Stromal cell of bone marrow (primary cell): ENCODE measurements around the gene SEC24A.
"Not testable (repeated sequence)": the region's sequence is repeated elsewhere in the genome, so short reads cannot be mapped to it uniquely, and the experiment has no call there.

Experiments
- DNase-seq: peaks from one replicate; pipeline ENCODE4 v3.0.0-alpha.2; 2012; ENCODE audit warnings: low read depth

SEC24A gene

GRCh38 chr5:134650660-134651059, 2.1 kb downstream of the SEC24A start:
- DNase-seq = not testable (repeated sequence)

GRCh38 chr5:134651531-134651930, 2.9 kb downstream of the SEC24A start:
- DNase-seq = no peak

- no peak for DNase-seq
These were observed 8.1 kb downstream of the SEC24A start for GRCh38 chr5:134656690-134657089.

GRCh38 chr5:134659456-134659855, 10.9 kb downstream of the SEC24A start:
- DNase-seq = no peak

GRCh38 chr5:134659922-134660321, 11.3 kb downstream of the SEC24A start:
- DNase-seq = no peak

GRCh38 chr5:134662971-134663370, 14.4 kb downstream of the SEC24A start:
- no peak for DNase-seq

- DNase-seq = no peak
These were observed 15.9 kb downstream of the SEC24A start for GRCh38 chr5:134664448-134664847.

- not testable (repeated sequence) for DNase-seq
These were observed 25.0 kb downstream of the SEC24A start for GRCh38 chr5:134673546-134673945.

GRCh38 chr5:134677357-134677756, 28.8 kb downstream of the SEC24A start:
- not testable (repeated sequence) for DNase-seq

GRCh38 chr5:134690144-134690543, 41.6 kb downstream of the SEC24A start:
- not testable (repeated sequence) for DNase-seq

- DNase-seq = no peak
These were observed 44.1 kb downstream of the SEC24A start for GRCh38 chr5:134692722-134693121.

- DNase-seq = no peak
These were observed 59.7 kb downstream of the SEC24A start for GRCh38 chr5:134708301-134708700.

GRCh38 chr5:134714120-134714519, 65.5 kb downstream of the SEC24A start:
- no peak for DNase-seq

- DNase-seq = no peak
These were observed 66.0 kb downstream of the SEC24A start for GRCh38 chr5:134714541-134714940.

- DNase-seq = not testable (repeated sequence)
These were observed 66.9 kb downstream of the SEC24A start for GRCh38 chr5:134715466-134715865.

GRCh38 chr5:134724872-134725271, 76.3 kb downstream of the SEC24A start:
- no peak for DNase-seq

GRCh38 chr5:134732819-134733218, 84.2 kb downstream of the SEC24A start:
- DNase-seq = no peak

- no peak for DNase-seq
These were observed 86.7 kb downstream of the SEC24A start for GRCh38 chr5:134735243-134735642.

- DNase-seq = no peak
These were observed 87.7 kb downstream of the SEC24A start for GRCh38 chr5:134736173-134736812.

- DNase-seq = peak; percentile 97
These were observed 89.8 kb downstream of the SEC24A start, which contains the start of gene CAMLG for GRCh38 chr5:134738133-134738962. Gene CAMLG, plus strand, starts transcription at chr5:134738548. Its CDS starts 73 bp downstream, at chr5:134738621.

GRCh38 chr5:134738963-134739661, 90.5 kb downstream of the SEC24A start:
- peak; percentile 15 for DNase-seq

- DNase-seq = no peak
These were observed 92.5 kb downstream of the SEC24A start for GRCh38 chr5:134741052-134741451.

- no peak for DNase-seq
These were observed 93.5 kb downstream of the SEC24A start for GRCh38 chr5:134742134-134742533.
